Transverse colon (tissue), 4 donors: ENCODE results near the gene PRPF6.

Experiments used
- EP300 ChIP-seq: sonication (generic); formaldehyde crosslinking; IDR thresholded peaks from one replicate; pipeline ENCODE4 v1.6.1; 2017; ENCODE audit warnings: antibody characterized with exemption, low read depth
- POLR2A ChIP-seq: fragments of 450-650 bp; IDR thresholded peaks from one replicate; pipeline ENCODE4 v1.6.1; 2016; ENCODE audit warnings: antibody characterized with exemption, mild to moderate bottlenecking, moderate library complexity
- POLR2AphosphoS5 ChIP-seq, 3 donors: sonication (generic); formaldehyde crosslinking; IDR thresholded peaks; one replicate each; pipeline ENCODE4 v1.6.1; 2016; ENCODE audit warnings: antibody characterized with exemption in 3 of 3
- TF ChIP-seq, protein P1 (sequence below), 5 experiments: fragments of 200-600 bp in 3 of 5; fragments of 450-650 bp in 2 of 5; sonication (generic) in 3 of 5; IDR thresholded peaks; 1 replicate in 2 of 5; 2 replicates in 3 of 5; pipeline ENCODE4 v1.5.1; 2016 to 2017; ENCODE audit warnings: antibody characterized with exemption in 5 of 5, inconsistent platforms in 3 of 5, mild to moderate bottlenecking in 2 of 5, moderate library complexity in 1 of 5

DNA sequence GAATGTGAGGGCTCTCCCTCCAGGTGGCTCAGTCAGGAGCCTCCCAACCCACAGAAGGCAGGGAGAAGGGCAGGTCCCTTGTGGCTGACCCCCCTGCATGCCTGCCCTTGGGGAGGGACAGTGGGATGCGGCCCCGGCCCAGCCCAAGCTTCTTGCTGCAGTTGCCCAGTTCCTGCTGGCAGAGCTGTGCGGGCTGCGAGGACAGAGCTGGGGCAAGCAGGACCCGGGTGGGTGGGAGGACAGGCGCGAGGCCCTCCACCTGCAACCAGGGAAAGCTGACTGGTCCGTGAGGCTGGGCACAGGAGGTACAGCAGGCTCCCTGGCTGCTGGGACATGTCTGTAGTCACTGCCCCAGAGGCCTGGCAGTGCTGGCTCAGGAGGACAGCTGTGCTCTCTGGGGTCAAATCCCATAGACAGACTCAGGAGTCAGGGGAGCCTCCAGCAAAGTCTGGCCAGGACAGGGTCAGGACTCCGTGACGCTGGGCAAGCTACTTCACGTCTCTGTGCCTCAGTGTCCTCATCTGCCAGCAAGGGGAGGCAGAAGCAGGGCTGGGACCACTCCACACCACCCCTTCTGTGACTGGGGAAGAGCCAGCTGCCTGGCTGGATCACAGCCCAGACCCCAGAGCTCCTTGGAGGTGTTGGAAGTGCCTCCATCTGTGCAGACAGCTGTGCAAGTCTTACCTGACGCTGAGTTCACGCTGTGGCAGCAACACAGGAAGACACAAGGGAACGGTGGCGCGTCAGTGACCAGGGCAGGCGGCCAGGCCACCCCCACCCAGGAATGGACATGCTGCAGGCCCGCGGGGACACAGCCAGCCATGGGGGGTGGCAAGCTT, 37.7 kb upstream of the PRPF6 start:
- TF ChIP-seq, protein P1, sequence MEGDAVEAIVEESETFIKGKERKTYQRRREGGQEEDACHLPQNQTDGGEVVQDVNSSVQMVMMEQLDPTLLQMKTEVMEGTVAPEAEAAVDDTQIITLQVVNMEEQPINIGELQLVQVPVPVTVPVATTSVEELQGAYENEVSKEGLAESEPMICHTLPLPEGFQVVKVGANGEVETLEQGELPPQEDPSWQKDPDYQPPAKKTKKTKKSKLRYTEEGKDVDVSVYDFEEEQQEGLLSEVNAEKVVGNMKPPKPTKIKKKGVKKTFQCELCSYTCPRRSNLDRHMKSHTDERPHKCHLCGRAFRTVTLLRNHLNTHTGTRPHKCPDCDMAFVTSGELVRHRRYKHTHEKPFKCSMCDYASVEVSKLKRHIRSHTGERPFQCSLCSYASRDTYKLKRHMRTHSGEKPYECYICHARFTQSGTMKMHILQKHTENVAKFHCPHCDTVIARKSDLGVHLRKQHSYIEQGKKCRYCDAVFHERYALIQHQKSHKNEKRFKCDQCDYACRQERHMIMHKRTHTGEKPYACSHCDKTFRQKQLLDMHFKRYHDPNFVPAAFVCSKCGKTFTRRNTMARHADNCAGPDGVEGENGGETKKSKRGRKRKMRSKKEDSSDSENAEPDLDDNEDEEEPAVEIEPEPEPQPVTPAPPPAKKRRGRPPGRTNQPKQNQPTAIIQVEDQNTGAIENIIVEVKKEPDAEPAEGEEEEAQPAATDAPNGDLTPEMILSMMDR (IDR thresholded peaks at IDR 0.05), result no peak
- TF ChIP-seq POLR2A (no peak), POLR2AphosphoS5 (IDR thresholded peaks at IDR 0.05) (no peak), EP300 (no peak)
